ENCODE data around the gene CD1D.
"Not testable (repeated sequence)": the region's sequence is repeated elsewhere in the genome, so short reads cannot be mapped to it uniquely, and the experiment has no call there.

The CD1D gene

DNA sequence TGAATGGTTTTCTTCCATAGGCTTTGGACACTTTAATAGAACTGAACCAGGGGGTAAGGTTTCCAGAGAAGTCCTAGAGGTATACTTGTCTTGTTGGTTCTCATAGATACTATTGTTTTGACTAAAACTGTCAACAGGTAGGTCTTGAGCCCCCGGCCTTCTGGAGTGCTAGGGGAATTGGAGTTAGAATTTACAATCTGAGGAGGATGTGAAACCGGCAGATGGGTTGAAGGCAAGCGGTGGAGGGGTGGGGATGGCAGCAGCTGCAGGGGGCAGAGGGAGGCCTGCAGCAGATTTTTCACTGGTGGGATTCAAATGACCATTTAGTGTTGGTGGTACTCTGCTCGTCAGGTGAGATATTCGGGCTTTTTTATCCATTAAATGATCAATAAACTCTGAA is 4.3 kb upstream of the CD1D start:
- peak overlapping the region; percentile 83 for H3K27ac ChIP-seq (ENCODE audit: low read depth, low read length, poor library complexity, severe bottlenecking)
- peaks cover 59% of the 10 kb centered on the region for H3K4me1 ChIP-seq (ENCODE audit: insufficient read depth, low read length, severe bottlenecking)
- no peaks in the 10 kb centered on the region for H3K36me3 ChIP-seq (ENCODE audit: insufficient read depth, low read length)
- peak overlapping the region; percentile 23; the same call in 1 of the 2 replicates for H3K9ac ChIP-seq (ENCODE audit: low read length)
- no peaks in the 10 kb centered on the region for H3K9me3 ChIP-seq (ENCODE audit: low read length)
- H2AFZ ChIP-seq (ENCODE audit: low read length): no peak overlapping the region
- TF ChIP-seq, protein P1, sequence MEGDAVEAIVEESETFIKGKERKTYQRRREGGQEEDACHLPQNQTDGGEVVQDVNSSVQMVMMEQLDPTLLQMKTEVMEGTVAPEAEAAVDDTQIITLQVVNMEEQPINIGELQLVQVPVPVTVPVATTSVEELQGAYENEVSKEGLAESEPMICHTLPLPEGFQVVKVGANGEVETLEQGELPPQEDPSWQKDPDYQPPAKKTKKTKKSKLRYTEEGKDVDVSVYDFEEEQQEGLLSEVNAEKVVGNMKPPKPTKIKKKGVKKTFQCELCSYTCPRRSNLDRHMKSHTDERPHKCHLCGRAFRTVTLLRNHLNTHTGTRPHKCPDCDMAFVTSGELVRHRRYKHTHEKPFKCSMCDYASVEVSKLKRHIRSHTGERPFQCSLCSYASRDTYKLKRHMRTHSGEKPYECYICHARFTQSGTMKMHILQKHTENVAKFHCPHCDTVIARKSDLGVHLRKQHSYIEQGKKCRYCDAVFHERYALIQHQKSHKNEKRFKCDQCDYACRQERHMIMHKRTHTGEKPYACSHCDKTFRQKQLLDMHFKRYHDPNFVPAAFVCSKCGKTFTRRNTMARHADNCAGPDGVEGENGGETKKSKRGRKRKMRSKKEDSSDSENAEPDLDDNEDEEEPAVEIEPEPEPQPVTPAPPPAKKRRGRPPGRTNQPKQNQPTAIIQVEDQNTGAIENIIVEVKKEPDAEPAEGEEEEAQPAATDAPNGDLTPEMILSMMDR (IDR thresholded peaks at IDR 0.05; ENCODE audit: low read length): no peak
- no peak for TF ChIP-seq EZH2 (IDR thresholded peaks at IDR 0.05; ENCODE audit: borderline replicate concordance, low read length)
- no peaks in the 10 kb centered on the region for H4K20me1 ChIP-seq (ENCODE audit: insufficient read depth, low read length)
- peak overlapping the region; percentile 20 for H3K4me3 ChIP-seq (ENCODE audit: low read depth, low read length, poor library complexity, severe bottlenecking)
- H3K4me2 ChIP-seq (ENCODE audit: low read length): peak overlapping the region; percentile 88
- no peaks in the 10 kb centered on the region for H3F3A ChIP-seq (ENCODE audit: insufficient read depth, low read length)
- no peaks in the 10 kb centered on the region for H3K27me3 ChIP-seq (ENCODE audit: insufficient read depth, low read length)
- H3K9me2 ChIP-seq (ENCODE audit: low read depth, low read length): no peaks in the 10 kb centered on the region
- no peaks in the 10 kb centered on the region for H3K79me2 ChIP-seq (ENCODE audit: insufficient read depth, low read length)

DNA sequence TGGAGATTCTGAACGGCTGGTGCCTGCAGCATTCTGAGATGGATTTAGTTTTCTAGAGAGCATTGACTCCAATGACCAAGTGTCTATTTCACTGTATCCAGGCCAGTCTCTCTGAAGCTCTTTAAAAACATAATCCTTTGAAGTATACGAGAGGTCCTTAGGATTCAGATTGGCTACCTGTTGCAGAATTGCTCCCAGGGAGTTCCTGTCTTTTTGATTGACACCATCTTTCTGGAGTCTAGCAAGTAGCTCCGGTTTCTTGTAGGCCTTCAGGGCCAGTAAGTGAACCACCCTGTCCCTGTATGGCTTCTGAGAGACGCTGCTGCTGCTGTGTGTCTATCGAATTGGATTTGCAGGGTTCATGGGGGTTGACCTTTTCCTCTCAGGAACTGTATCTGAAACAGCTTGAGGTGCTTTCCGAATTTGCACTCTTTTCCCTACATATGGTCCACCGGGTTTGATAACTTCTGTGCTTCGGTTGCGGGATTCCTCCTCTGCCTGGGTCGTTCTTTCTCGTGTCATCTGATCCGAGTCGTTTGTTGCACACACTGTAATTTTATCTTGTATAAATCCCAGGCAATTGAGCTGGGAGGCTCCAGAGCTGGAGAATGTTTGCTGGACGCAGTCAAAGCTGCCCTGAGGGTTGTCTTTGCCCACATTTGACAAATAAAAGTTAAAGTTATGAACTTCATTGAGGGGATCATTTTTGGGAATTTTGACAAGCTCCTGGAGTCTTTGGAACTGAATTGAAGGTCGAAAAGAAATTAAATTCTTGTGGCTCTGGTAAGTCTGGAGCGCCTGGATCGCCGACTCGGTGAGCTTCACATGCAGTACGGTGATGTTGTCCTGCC is 3.6 kb upstream of the CD1D start:
- H3K9me3 ChIP-seq (ENCODE audit: low read length); H3K79me2 ChIP-seq (ENCODE audit: insufficient read depth, low read length); H2AFZ ChIP-seq (ENCODE audit: low read length); H3F3A ChIP-seq (ENCODE audit: insufficient read depth, low read length); H4K20me1 ChIP-seq (ENCODE audit: insufficient read depth, low read length); H3K27me3 ChIP-seq (ENCODE audit: insufficient read depth, low read length); H3K9me2 ChIP-seq (ENCODE audit: low read depth, low read length); H3K36me3 ChIP-seq (ENCODE audit: insufficient read depth, low read length): not testable (repeated sequence)
- Histone ChIP-seq H3K27ac (ENCODE audit: low read depth, low read length, poor library complexity, severe bottlenecking) (peak overlapping the region; percentile 83), H3K4me3 (ENCODE audit: low read depth, low read length, poor library complexity, severe bottlenecking) (peak overlapping the region; percentile 53), H3K4me1 (ENCODE audit: insufficient read depth, low read length, severe bottlenecking) (peaks cover 62% of the 10 kb centered on the region), H3K4me2 (ENCODE audit: low read length) (peak overlapping the region; percentile 88), H3K9ac (ENCODE audit: low read length) (peak overlapping the region; percentile 23; the same call in 1 of the 2 replicates)

DNA sequence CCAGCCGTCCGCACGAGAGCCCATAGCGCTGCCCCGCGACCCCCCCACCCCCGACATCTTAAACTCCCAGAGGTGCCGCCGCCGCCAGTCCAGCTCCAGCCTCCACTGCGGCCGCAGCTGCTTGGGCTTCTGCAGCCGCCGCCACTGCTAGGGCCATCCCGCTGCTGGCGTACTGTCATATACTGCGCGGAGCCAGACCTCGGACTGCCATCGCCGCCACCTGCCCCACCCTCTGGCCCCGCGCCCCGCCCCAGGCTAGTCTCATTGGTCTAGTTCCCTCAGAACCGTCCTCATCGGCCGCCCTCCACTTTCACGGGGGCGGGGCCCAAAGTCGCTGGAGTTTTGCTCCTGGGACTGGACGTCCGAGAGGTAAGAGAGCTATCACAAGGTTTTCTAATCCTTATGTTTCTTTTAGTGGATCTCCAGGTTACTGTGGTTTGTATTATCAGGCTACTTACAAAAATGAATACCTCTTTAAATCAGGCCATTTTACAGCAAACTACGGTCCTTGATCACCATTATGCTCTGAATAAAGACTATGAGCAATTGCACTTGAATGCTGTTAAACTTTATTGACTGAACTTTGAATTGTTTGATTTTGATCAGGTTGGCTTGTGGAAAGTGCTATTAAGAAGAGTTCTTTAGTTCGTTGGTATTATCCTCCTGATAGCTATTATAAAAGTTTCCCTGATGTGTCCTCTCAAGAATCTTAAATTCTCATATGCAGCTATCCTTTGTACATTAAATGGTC is 2.8 kb upstream of the CD1D start:
- H3K4me2 ChIP-seq (ENCODE audit: low read length): peak overlapping the region; percentile 88
- peak overlapping the region; percentile 1; the same call in 1 of the 2 replicates for H2AFZ ChIP-seq (ENCODE audit: low read length)
- H3F3A ChIP-seq (ENCODE audit: insufficient read depth, low read length): no peaks in the 10 kb centered on the region
- no peak for TF ChIP-seq EZH2 (IDR thresholded peaks at IDR 0.05; ENCODE audit: borderline replicate concordance, low read length)
- TF ChIP-seq, protein P1 (IDR thresholded peaks at IDR 0.05; ENCODE audit: low read length): no peak
- peak overlapping the region; percentile 5; the same call in 1 of the 2 replicates for H3K9ac ChIP-seq (ENCODE audit: low read length)
- no peaks in the 10 kb centered on the region for H4K20me1 ChIP-seq (ENCODE audit: insufficient read depth, low read length)
- H3K9me2 ChIP-seq (ENCODE audit: low read depth, low read length): no peaks in the 10 kb centered on the region
- no peaks in the 10 kb centered on the region for H3K27me3 ChIP-seq (ENCODE audit: insufficient read depth, low read length)
- peak overlapping the region; percentile 88 for H3K27ac ChIP-seq (ENCODE audit: low read depth, low read length, poor library complexity, severe bottlenecking)
- no peaks in the 10 kb centered on the region for H3K9me3 ChIP-seq (ENCODE audit: low read length)
- no peaks in the 10 kb centered on the region for H3K79me2 ChIP-seq (ENCODE audit: insufficient read depth, low read length)
- H3K4me1 ChIP-seq (ENCODE audit: insufficient read depth, low read length, severe bottlenecking): peaks cover 62% of the 10 kb centered on the region
- H3K36me3 ChIP-seq (ENCODE audit: insufficient read depth, low read length): peaks cover 5% of the 10 kb centered on the region; the same call in 1 of the 2 replicates
- peak overlapping the region; percentile 53 for H3K4me3 ChIP-seq (ENCODE audit: low read depth, low read length, poor library complexity, severe bottlenecking)

Data from OCI-LY1 (cell line).